HepG2 (cell line): ENCODE measurements around the gene NRSN2. TPM values are rescaled to one million over a fixed set of nuclear protein-coding genes. Genes with fewer than 3 reads are reported as not detected.

Experiments used
- CENPT ChIP-seq: sonication (generic); formaldehyde crosslinking; IDR thresholded peaks from 2 replicates; pipeline ENCODE4 v1.8.0; 2022; ENCODE audit warnings: low read depth, mild to moderate bottlenecking, moderate library complexity, missing genetic modification reagents
- CHD4 ChIP-seq: fragments of 200-600 bp; sonication (generic); IDR thresholded peaks from 2 replicates; pipeline ENCODE4 v1.7.0; 2017; ENCODE audit warnings: mild to moderate bottlenecking, low read length, borderline replicate concordance
- FOXC1 ChIP-seq: sonication (generic); formaldehyde crosslinking; IDR thresholded peaks from 2 replicates; pipeline ENCODE4 v1.8.0; 2022; ENCODE audit warnings: mild to moderate bottlenecking, missing genetic modification reagents, borderline replicate concordance
- GFI1 ChIP-seq: sonication (generic); formaldehyde crosslinking; IDR thresholded peaks from 2 replicates; pipeline ENCODE4 v1.5.0; 2020; ENCODE audit warnings: missing genetic modification reagents, mild to moderate bottlenecking, borderline replicate concordance
- HIVEP1 ChIP-seq: sonication (generic); formaldehyde crosslinking; IDR thresholded peaks from 2 replicates; pipeline ENCODE4 v1.4.0; 2020; ENCODE audit warnings: mild to moderate bottlenecking, missing genetic modification reagents
- HMG20B ChIP-seq: conservative IDR thresholded peaks from 2 replicates; pipeline ENCODE4 v1.6.1; 2016; ENCODE audit warnings: missing genetic modification reagents, missing compliant biosample characterization
- IRF9 ChIP-seq: sonication (generic); formaldehyde crosslinking; IDR thresholded peaks from 2 replicates; pipeline ENCODE4 v1.8.0; 2022; ENCODE audit warnings: missing genetic modification reagents, mild to moderate bottlenecking, borderline replicate concordance
- JDP2 ChIP-seq: sonication (generic); formaldehyde crosslinking; IDR thresholded peaks from 2 replicates; pipeline ENCODE4 v1.8.1; 2022; ENCODE audit warnings: missing genetic modification reagents, borderline replicate concordance
- KAT8 ChIP-seq: IDR thresholded peaks from 2 replicates; pipeline ENCODE4 v1.6.1; 2016; ENCODE audit warnings: missing genetic modification reagents, missing compliant biosample characterization
- MED8 ChIP-seq: sonication (generic); formaldehyde crosslinking; IDR thresholded peaks from 2 replicates; pipeline ENCODE4 v1.8.1; 2023; ENCODE audit warnings: mild to moderate bottlenecking, missing genetic modification reagents; ENCODE audit not compliant: insufficient replicate concordance
- NFE2L1 ChIP-seq: sonication (generic); formaldehyde crosslinking; IDR thresholded peaks from 2 replicates; pipeline ENCODE4 v1.4.0; 2020; ENCODE audit warnings: missing genetic modification reagents, mild to moderate bottlenecking, borderline replicate concordance
- NFE2L2 ChIP-seq: fragments of 150-350 bp; IDR thresholded peaks from 2 replicates; pipeline ENCODE4 v1.6.1; 2014; ENCODE audit warnings: low read length
- NR2C2 ChIP-seq: sonication (generic); formaldehyde crosslinking; IDR thresholded peaks from 2 replicates; pipeline ENCODE4 v1.4.0; 2020; ENCODE audit warnings: missing genetic modification reagents, mild to moderate bottlenecking, moderate library complexity, borderline replicate concordance
- NR2F6 ChIP-seq, 2 experiments: IDR thresholded peaks; 2 replicates each; pipeline ENCODE4 v1.6.1; 2016; ENCODE audit warnings: antibody characterized with exemption in 1 of 2, mild to moderate bottlenecking in 1 of 2
- POLR2AphosphoS2 ChIP-seq: IDR thresholded peaks from 2 replicates; pipeline ENCODE4 v1.6.1; 2011; ENCODE audit warnings: low read depth, low read length, improper control_type of control experiment
- PRDM15 ChIP-seq: sonication (generic); formaldehyde crosslinking; IDR thresholded peaks from 2 replicates; pipeline ENCODE4 v1.4.0; 2020; ENCODE audit warnings: missing genetic modification reagents
- SALL1 ChIP-seq: sonication (generic); formaldehyde crosslinking; IDR thresholded peaks from 2 replicates; pipeline ENCODE4 v1.8.0; 2022; ENCODE audit warnings: mild to moderate bottlenecking, missing genetic modification reagents
- SATB2 ChIP-seq: sonication (generic); formaldehyde crosslinking; IDR thresholded peaks from 2 replicates; pipeline ENCODE4 v1.5.0; 2020; ENCODE audit warnings: missing genetic modification reagents
- U2AF2 ChIP-seq: fragments of 200-400 bp; formaldehyde crosslinking; IDR thresholded peaks from 2 replicates; pipeline ENCODE4 v1.6.1; 2017; ENCODE audit warnings: low read depth, mild to moderate bottlenecking, low read length
- ZNF34 ChIP-seq: sonication (generic); formaldehyde crosslinking; IDR thresholded peaks from 2 replicates; pipeline ENCODE4 v1.4.0; 2020; ENCODE audit warnings: mild to moderate bottlenecking, missing genetic modification reagents, borderline replicate concordance
- ZNF512 ChIP-seq: sonication (generic); formaldehyde crosslinking; IDR thresholded peaks from 2 replicates; pipeline ENCODE4 v1.4.0; 2020; ENCODE audit warnings: mild to moderate bottlenecking, missing genetic modification reagents
- ZNF737 ChIP-seq: sonication (generic); formaldehyde crosslinking; IDR thresholded peaks from 2 replicates; pipeline ENCODE4 v1.5.0; 2020; ENCODE audit warnings: missing genetic modification reagents, mild to moderate bottlenecking, borderline replicate concordance
- ZNF891 ChIP-seq: sonication (generic); formaldehyde crosslinking; IDR thresholded peaks from 2 replicates; pipeline ENCODE4 v1.5.0; 2020; ENCODE audit warnings: mild to moderate bottlenecking, missing genetic modification reagents
- polyA plus RNA-seq, 8 experiments: library from polyadenylated mRNA; depleted of rRNA in 3 of 8; stranded (reverse) in 7 of 8; unstranded in 1 of 8; fragments of >200 nt; fragmentation: Illumina TruSeq in 4 of 8; extraction: Trizol in 4 of 8; gene quantifications; 2 replicates each; pipeline versions ENCODE4 v1.2.1 to v1.2.3, GENCODE V29; 2011 to 2016; ENCODE audit warnings: low read depth in 4 of 8, missing spikeins in 1 of 8, mixed read lengths in 1 of 8; ENCODE audit not compliant: insufficient read depth in 1 of 8
- total RNA-seq, 5 experiments: library from RNA; depleted of rRNA; stranded (reverse); fragments of >200 nt; fragmentation: Illumina TruSeq; extraction: Trizol; gene quantifications; 2 replicates each; pipeline ENCODE4 v1.2.3, GENCODE V29; 2016; ENCODE audit warnings: low read depth in 1 of 5

NRSN2 gene
- total and polyA plus RNA-seq, 2 of the 13 experiments (the other 11 are each of a cell fraction or from before 2014, with no cell fraction given), result 32.3 to 49.4 TPM

GRCh38 chr20:380763-381580 is 34.1 kb downstream of the NRSN2 start (continued):
- TF ChIP-seq ZNF512 (CRISPR knock-in tag) (no peak), PRDM15 (CRISPR knock-in tag) (0 out of 2 replicates have a peak, but pooled peaks have one; percentile 47), SATB2 (CRISPR knock-in tag) (peak; percentile 83), HIVEP1 (CRISPR knock-in tag) (peak; percentile 90; the same call in 1 of the 2 replicates), POLR2AphosphoS2 (no peak), ZNF737 (CRISPR knock-in tag) (peak; percentile 59), CHD4 (no peak), KAT8 (CRISPR knock-in tag) (peak; percentile 75), MED8 (CRISPR knock-in tag) (peak; percentile 86), NFE2L2 (no peak), ZNF34 (CRISPR knock-in tag) (peak; percentile 92; the same call in 1 of the 2 replicates), NR2F6 (IDR thresholded peaks at IDR 0.05) (no peak), NR2F6 (CRISPR knock-in tag; IDR thresholded peaks at IDR 0.05) (peak; percentile 51; the same call in 1 of the 2 replicates), NFE2L1 (CRISPR knock-in tag) (no peak), IRF9 (peak; percentile 89), CENPT (CRISPR knock-in tag) (no peak), FOXC1 (CRISPR knock-in tag) (peak; percentile 86), JDP2 (CRISPR knock-in tag) (no peak; the same call in 1 of the 2 replicates), NR2C2 (peak; percentile 89), SALL1 (CRISPR knock-in tag) (peak; percentile 72), U2AF2 (no peak), ZNF891 (CRISPR knock-in tag) (peak; percentile 93), HMG20B (CRISPR knock-in tag) (no peak), GFI1 (peak; percentile 43; the same call in 1 of the 2 replicates)
